OCI-LY3 (cell line): Measurements from ENCODE around the gene PDE7B.

Experiments
- H2AFZ ChIP-seq: fragments of 200-600, 300-600 bp; shearing (Covaris generic); 2 replicates; pipeline ENCODE4 v1.6.0; 2014; ENCODE audit warnings: antibody characterized with exemption, low read depth, low read length
- H3K27ac ChIP-seq: fragments of 200-600, 300-600 bp; sonication (generic); 2 replicates; pipeline ENCODE4 v1.5.1; 2014; ENCODE audit warnings: mild to moderate bottlenecking, low read length, moderate library complexity, mixed read lengths
- H3K27me3 ChIP-seq: fragments of 200-600, 300-600 bp; sonication (generic); 2 replicates; pipeline ENCODE4 v1.6.1; 2014; ENCODE audit warnings: low read depth, low read length, mixed read lengths
- H3K36me3 ChIP-seq: fragments of 200-600, 300-600 bp; sonication (generic); replicated peaks from 2 replicates; pipeline ENCODE3; 2014; ENCODE audit warnings: low read depth, low read length, mixed read lengths
- H3K4me1 ChIP-seq: fragments of 300-600, 200-600 bp; sonication (generic); 2 replicates; pipeline ENCODE4 v1.6.1; 2014; ENCODE audit warnings: low read length, mixed read lengths
- H3K4me2 ChIP-seq: fragments of 200-600, 300-600 bp; sonication (generic); 2 replicates; pipeline ENCODE4 v1.6.1; 2014; ENCODE audit warnings: low read length, mixed read lengths
- H3K4me3 ChIP-seq: fragments of 300-600, 200-600 bp; sonication (generic); 2 replicates; pipeline ENCODE4 v1.5.1; 2014; ENCODE audit warnings: antibody characterized with exemption, mild to moderate bottlenecking, low read length, moderate library complexity
- H3K79me2 ChIP-seq: fragments of 300-600, 200-600 bp; shearing (Covaris generic); 2 replicates; pipeline ENCODE4 v1.6.1; 2014; ENCODE audit warnings: mild to moderate bottlenecking, low read length, mixed read lengths
- H3K9ac ChIP-seq: fragments of 300-600, 200-600 bp; shearing (Covaris generic); 2 replicates; pipeline ENCODE4 v1.6.0; 2014; ENCODE audit warnings: mild to moderate bottlenecking, low read length, moderate library complexity
- H3K9me3 ChIP-seq: fragments of 200-600, 300-600 bp; shearing (Covaris generic); 2 replicates; pipeline ENCODE4 v1.6.1; 2014; ENCODE audit warnings: low read length, mixed read lengths; ENCODE audit not compliant: insufficient read depth
- H4K20me1 ChIP-seq: fragments of 200-600, 300-600 bp; sonication (generic); 2 replicates; pipeline ENCODE4 v1.6.1; 2016; ENCODE audit warnings: low read length, mixed read lengths; ENCODE audit not compliant: insufficient read depth
- EZH2phosphoT487 ChIP-seq: fragments of 200-600 bp; shearing (Covaris generic); IDR thresholded peaks from 2 replicates; pipeline ENCODE4 v1.6.1; 2018; ENCODE audit warnings: antibody characterized with exemption, mixed run types, low read depth
- TF ChIP-seq, protein P1 (sequence below): fragments of 200-600, 300-600 bp; sonication (generic); IDR thresholded peaks from 2 replicates; pipeline ENCODE4 v1.5.1; 2014; ENCODE audit warnings: antibody characterized with exemption, low read length, low read depth

The PDE7B gene

DNA sequence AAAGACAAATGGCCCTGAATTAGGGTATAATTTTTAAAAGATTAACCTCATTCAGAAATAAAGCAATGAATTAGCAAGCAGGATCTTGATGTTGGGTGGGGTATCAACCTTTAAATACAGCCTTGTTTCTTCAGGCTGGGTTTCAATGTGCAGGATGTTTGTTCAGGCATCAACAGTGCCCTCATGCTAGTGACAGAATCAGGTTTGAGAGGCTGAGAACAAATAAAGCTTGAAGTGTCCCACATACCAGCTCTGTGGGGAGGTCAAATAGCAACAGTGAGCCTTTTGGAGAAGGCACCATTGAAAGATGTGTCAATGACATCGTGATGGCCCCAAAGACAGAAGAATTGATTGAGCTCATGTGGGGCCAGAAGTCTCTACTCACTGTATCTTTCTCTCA lies 330.4 kb downstream of the PDE7B start:
- H3K36me3 ChIP-seq, result no peaks in the 10 kb centered on the region
- peaks cover 16% of the 10 kb centered on the region for H3K4me1 ChIP-seq
- no peak overlapping the region for H3K9ac ChIP-seq
- no peak overlapping the region for H3K4me2 ChIP-seq
- H3K27ac ChIP-seq, result no peak overlapping the region
- no peak overlapping the region for H3K4me3 ChIP-seq
- no peak overlapping the region for H2AFZ ChIP-seq
- no peaks in the 10 kb centered on the region for H3K27me3 ChIP-seq
- no peaks in the 10 kb centered on the region for H3K9me3 ChIP-seq
- TF ChIP-seq EZH2phosphoT487, result no peak
- TF ChIP-seq, protein P1, sequence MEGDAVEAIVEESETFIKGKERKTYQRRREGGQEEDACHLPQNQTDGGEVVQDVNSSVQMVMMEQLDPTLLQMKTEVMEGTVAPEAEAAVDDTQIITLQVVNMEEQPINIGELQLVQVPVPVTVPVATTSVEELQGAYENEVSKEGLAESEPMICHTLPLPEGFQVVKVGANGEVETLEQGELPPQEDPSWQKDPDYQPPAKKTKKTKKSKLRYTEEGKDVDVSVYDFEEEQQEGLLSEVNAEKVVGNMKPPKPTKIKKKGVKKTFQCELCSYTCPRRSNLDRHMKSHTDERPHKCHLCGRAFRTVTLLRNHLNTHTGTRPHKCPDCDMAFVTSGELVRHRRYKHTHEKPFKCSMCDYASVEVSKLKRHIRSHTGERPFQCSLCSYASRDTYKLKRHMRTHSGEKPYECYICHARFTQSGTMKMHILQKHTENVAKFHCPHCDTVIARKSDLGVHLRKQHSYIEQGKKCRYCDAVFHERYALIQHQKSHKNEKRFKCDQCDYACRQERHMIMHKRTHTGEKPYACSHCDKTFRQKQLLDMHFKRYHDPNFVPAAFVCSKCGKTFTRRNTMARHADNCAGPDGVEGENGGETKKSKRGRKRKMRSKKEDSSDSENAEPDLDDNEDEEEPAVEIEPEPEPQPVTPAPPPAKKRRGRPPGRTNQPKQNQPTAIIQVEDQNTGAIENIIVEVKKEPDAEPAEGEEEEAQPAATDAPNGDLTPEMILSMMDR, result no peak
- no peaks in the 10 kb centered on the region for H4K20me1 ChIP-seq
- H3K79me2 ChIP-seq, result no peaks in the 10 kb centered on the region

DNA sequence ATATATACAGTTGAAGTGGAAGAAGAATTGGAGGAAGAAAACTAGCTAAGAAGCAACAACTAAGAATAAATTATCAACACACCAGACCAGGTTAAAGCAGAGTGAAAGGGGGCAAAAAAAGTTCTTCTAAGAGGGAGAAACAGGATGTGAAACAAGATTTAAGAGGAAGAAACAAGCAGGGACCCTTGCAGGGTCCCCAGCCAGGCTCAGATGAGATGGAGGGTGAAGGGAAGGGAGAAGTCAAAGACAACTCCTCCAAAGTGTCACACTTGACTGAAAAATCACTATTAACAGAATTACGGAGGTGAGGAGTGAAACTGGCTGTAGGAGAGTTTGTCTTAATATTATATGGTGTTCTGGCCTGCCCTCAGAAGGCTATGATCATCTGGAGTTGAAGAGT lies 333.2 kb downstream of the PDE7B start:
- Histone ChIP-seq H4K20me1 (no peaks in the 10 kb centered on the region), H3K4me2 (peak overlapping the region; percentile 43), H3K9me3 (no peaks in the 10 kb centered on the region), H3K79me2 (no peaks in the 10 kb centered on the region), H3K27ac (no peak overlapping the region), H2AFZ (no peak overlapping the region), H3K4me3 (no peak overlapping the region), H3K36me3 (no peaks in the 10 kb centered on the region), H3K9ac (no peak overlapping the region), H3K27me3 (no peaks in the 10 kb centered on the region), H3K4me1 (peaks cover 16% of the 10 kb centered on the region)
- TF ChIP-seq, protein P1, result no peak
- no peak for TF ChIP-seq EZH2phosphoT487

DNA sequence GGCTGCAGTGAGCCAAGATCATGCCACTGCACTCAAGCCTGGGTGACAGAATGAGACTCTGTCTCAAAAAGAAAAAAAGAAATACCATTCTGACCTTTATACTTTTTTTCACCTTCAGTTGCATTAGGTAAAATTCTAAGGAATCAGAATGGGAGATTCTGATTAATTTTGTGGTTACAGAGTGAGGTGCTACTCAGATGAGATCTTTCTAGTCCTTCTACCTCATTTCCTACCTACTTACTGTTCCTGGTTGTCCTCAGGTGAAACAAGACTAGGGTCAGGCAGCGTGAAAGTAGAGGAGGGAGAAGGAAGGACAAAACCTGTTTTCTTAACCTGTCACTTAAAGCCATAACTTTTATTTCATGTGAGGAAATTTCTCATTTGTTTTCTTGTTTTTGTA lies 334.9 kb downstream of the PDE7B start:
- Histone ChIP-seq H3K4me3 (no peak overlapping the region), H3K27me3 (no peaks in the 10 kb centered on the region), H3K4me2 (no peak overlapping the region), H2AFZ (no peak overlapping the region), H4K20me1 (no peaks in the 10 kb centered on the region), H3K79me2 (no peaks in the 10 kb centered on the region), H3K9ac (no peak overlapping the region), H3K4me1 (peaks cover 16% of the 10 kb centered on the region), H3K9me3 (no peaks in the 10 kb centered on the region), H3K27ac (no peak overlapping the region), H3K36me3 (no peaks in the 10 kb centered on the region)
- TF ChIP-seq EZH2phosphoT487, result no peak
- TF ChIP-seq, protein P1, result no peak

DNA sequence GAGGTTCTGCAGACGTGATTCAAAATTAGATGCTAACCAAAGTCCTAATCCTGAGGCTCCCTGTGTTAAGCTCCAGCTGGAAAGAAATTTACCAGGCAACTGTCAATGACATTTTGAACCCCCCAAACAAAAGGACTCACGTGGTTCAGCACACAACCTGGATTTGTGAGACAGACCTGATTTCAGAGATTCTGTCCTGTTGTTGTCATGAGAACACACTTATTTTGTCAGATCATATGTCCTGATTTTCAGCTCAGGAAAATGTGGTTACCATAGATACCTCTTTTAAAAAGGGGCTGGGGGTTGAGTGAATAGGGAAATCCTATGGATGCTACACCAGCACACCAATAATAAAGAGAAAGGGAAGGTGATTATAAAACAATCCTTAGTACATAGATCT lies 337.0 kb downstream of the PDE7B start:
- no peak overlapping the region for H3K9ac ChIP-seq
- H2AFZ ChIP-seq, result no peak overlapping the region

More for the DNA sequence above, 337.0 kb downstream of the PDE7B start:
- H3K4me2 ChIP-seq, result no peak overlapping the region
- H3K79me2 ChIP-seq, result no peaks in the 10 kb centered on the region
- no peak overlapping the region for H3K27ac ChIP-seq
- no peaks in the 10 kb centered on the region for H3K9me3 ChIP-seq
- no peak overlapping the region for H3K4me3 ChIP-seq
- no peaks in the 10 kb centered on the region for H4K20me1 ChIP-seq
- TF ChIP-seq EZH2phosphoT487, result no peak
- TF ChIP-seq, protein P1, result no peak
- peaks cover 16% of the 10 kb centered on the region for H3K4me1 ChIP-seq
- no peaks in the 10 kb centered on the region for H3K36me3 ChIP-seq
- no peaks in the 10 kb centered on the region for H3K27me3 ChIP-seq
